ENCODE measurements around the gene REV1. TPM values are rescaled to one million over a fixed set of nuclear protein-coding genes. Genes with fewer than 3 reads are reported as not detected.

The REV1 gene
- total RNA-seq, 1 experiment from 2014 or later: 34.3 TPM

GRCh38 chr2:99469394-99469793 is 20.4 kb downstream of the REV1 start:
- POLR2A ChIA-PET: no interaction called here
- BruUV-seq (replicated peaks): no TSS peak
- RAD21 ChIA-PET (ENCODE audit: low non-redundant PET in 1 of 2, low total read pairs in 2 of 2, uncharacterized antibody in 2 of 2, unreplicated experiment in 2 of 2): no interaction called here
- Histone ChIP-seq H2AFZ (ENCODE audit: low read depth, low read length, poor library complexity, severe bottlenecking) (no peak overlapping the region), H3K9me3 (ENCODE audit: control insufficient read depth in 1 of 2, insufficient read depth in 1 of 2, low read depth in 1 of 2, low read length in 2 of 2) (peaks cover 0 to 6% of the 10 kb centered on the region in 2 experiments; a peak in 1 of 4 replicates), H3K4me1 (ENCODE audit: control insufficient read depth in 1 of 2, insufficient read depth in 2 of 2, low read length in 2 of 2) (no peaks in the 10 kb centered on the region), H3K4me2 (ENCODE audit: low read length) (no peak overlapping the region), H4K20me1 (ENCODE audit: insufficient read depth) (no peaks in the 10 kb centered on the region), H3K36me3 (ENCODE audit: control insufficient read depth in 1 of 2, insufficient read depth in 2 of 2, low read length in 2 of 2) (no peaks in the 10 kb centered on the region), H3K79me2 (ENCODE audit: insufficient read depth, low read length) (peaks cover 94% of the 10 kb centered on the region), H3K27me3 (ENCODE audit: insufficient read depth, low read length) (no peaks in the 10 kb centered on the region), H3K9ac (ENCODE audit: low read length) (no peak overlapping the region), H3K9me2 (ENCODE audit: insufficient read depth) (no peaks in the 10 kb centered on the region), H3K27ac (ENCODE audit: low read depth, low read length) (no peak overlapping the region), H3K4me3 (replicated peaks in 1 of 2; ENCODE audit: low read depth in 1 of 2, low read length in 2 of 2) (no peak overlapping the region)
- no peak for TF ChIP-seq JUND (IDR thresholded peaks at IDR 0.05)
- no peak for TF ChIP-seq YY1 (IDR thresholded peaks at IDR 0.05; ENCODE audit: extremely low read depth, insufficient replicate concordance, low read depth, low read length)
- TF ChIP-seq ATF3 (IDR thresholded peaks at IDR 0.05): no peak
- TF ChIP-seq, protein P1, sequence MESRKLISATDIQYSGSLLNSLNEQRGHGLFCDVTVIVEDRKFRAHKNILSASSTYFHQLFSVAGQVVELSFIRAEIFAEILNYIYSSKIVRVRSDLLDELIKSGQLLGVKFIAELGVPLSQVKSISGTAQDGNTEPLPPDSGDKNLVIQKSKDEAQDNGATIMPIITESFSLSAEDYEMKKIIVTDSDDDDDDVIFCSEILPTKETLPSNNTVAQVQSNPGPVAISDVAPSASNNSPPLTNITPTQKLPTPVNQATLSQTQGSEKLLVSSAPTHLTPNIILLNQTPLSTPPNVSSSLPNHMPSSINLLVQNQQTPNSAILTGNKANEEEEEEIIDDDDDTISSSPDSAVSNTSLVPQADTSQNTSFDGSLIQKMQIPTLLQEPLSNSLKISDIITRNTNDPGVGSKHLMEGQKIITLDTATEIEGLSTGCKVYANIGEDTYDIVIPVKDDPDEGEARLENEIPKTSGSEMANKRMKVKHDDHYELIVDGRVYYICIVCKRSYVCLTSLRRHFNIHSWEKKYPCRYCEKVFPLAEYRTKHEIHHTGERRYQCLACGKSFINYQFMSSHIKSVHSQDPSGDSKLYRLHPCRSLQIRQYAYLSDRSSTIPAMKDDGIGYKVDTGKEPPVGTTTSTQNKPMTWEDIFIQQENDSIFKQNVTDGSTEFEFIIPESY (IDR thresholded peaks at IDR 0.05; ENCODE audit: extremely low read depth, insufficient replicate concordance, low read length): no peak
- TF ChIP-seq ZNF274 (IDR thresholded peaks at IDR 0.05; ENCODE audit: low read depth, low read length): no peak
- TF ChIP-seq CEBPB (IDR thresholded peaks at IDR 0.05; ENCODE audit: low read depth): no peak
- TF ChIP-seq, protein P2, sequence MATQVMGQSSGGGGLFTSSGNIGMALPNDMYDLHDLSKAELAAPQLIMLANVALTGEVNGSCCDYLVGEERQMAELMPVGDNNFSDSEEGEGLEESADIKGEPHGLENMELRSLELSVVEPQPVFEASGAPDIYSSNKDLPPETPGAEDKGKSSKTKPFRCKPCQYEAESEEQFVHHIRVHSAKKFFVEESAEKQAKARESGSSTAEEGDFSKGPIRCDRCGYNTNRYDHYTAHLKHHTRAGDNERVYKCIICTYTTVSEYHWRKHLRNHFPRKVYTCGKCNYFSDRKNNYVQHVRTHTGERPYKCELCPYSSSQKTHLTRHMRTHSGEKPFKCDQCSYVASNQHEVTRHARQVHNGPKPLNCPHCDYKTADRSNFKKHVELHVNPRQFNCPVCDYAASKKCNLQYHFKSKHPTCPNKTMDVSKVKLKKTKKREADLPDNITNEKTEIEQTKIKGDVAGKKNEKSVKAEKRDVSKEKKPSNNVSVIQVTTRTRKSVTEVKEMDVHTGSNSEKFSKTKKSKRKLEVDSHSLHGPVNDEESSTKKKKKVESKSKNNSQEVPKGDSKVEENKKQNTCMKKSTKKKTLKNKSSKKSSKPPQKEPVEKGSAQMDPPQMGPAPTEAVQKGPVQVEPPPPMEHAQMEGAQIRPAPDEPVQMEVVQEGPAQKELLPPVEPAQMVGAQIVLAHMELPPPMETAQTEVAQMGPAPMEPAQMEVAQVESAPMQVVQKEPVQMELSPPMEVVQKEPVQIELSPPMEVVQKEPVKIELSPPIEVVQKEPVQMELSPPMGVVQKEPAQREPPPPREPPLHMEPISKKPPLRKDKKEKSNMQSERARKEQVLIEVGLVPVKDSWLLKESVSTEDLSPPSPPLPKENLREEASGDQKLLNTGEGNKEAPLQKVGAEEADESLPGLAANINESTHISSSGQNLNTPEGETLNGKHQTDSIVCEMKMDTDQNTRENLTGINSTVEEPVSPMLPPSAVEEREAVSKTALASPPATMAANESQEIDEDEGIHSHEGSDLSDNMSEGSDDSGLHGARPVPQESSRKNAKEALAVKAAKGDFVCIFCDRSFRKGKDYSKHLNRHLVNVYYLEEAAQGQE (IDR thresholded peaks at IDR 0.05; ENCODE audit: low read depth): no peak
- TF ChIP-seq RAD21 (IDR thresholded peaks at IDR 0.05; ENCODE audit: low read depth): no peak
- TF ChIP-seq SIN3A (IDR thresholded peaks at IDR 0.05; ENCODE audit: low read depth): no peak
- no peak for TF ChIP-seq TCF7L2 (IDR thresholded peaks at IDR 0.05; ENCODE audit: borderline replicate concordance, extremely low read depth, insufficient read depth, insufficient read length)
- TF ChIP-seq ZFX (IDR thresholded peaks at IDR 0.05): no peak
- TF ChIP-seq, protein P3, sequence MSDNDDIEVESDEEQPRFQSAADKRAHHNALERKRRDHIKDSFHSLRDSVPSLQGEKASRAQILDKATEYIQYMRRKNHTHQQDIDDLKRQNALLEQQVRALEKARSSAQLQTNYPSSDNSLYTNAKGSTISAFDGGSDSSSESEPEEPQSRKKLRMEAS (IDR thresholded peaks at IDR 0.05): no peak
- TF ChIP-seq EZH2phosphoT487 (IDR thresholded peaks at IDR 0.05; ENCODE audit: borderline replicate concordance): no peak
- TF ChIP-seq CTCF (IDR thresholded peaks at IDR 0.05 in 2 of 3, conservative IDR thresholded peaks at IDR 0.05 in 1 of 3; ENCODE audit: borderline replicate concordance in 1 of 3, insufficient read depth in 1 of 3, low read depth in 2 of 3, low read length in 2 of 3): no peak
- no peak for TF ChIP-seq CBX3 (IDR thresholded peaks at IDR 0.05; ENCODE audit: low read depth)
- TF ChIP-seq POLR2AphosphoS5 (IDR thresholded peaks at IDR 0.05; ENCODE audit: low read depth, low read length): no peak
- no peak for TF ChIP-seq SP1 (IDR thresholded peaks at IDR 0.05; ENCODE audit: low read depth)
- intact Hi-C loops (cut with micrococcal nuclease): no loop called here
- ATAC-seq: no peak
- DNase-seq (ENCODE audit: low read depth, low spot score): no peak
- CTCF ChIA-PET: no interaction called here
